A172 (cell line): ENCODE measurements around the gene ACSF3. TPM values are rescaled to one million over a fixed set of nuclear protein-coding genes. Genes with fewer than 3 reads are reported as not detected.
A peak's percentile ranks its signal among the peaks of the same experiment; 100 is the strongest.

Experiments used
- DNase-seq: peaks from one replicate; pipeline ENCODE4 v3.0.0-alpha.2; 2015; ENCODE audit warnings: low spot score
- total RNA-seq: library from RNA; depleted of rRNA; stranded (reverse); fragments of >200 nt; shearing (Covaris generic); gene quantifications from 2 replicates; pipeline ENCODE4 v1.2.3, GENCODE V29; 2014

The ACSF3 gene
- total RNA-seq, 1 experiment from 2014 or later, result 49.0 TPM

DNA sequence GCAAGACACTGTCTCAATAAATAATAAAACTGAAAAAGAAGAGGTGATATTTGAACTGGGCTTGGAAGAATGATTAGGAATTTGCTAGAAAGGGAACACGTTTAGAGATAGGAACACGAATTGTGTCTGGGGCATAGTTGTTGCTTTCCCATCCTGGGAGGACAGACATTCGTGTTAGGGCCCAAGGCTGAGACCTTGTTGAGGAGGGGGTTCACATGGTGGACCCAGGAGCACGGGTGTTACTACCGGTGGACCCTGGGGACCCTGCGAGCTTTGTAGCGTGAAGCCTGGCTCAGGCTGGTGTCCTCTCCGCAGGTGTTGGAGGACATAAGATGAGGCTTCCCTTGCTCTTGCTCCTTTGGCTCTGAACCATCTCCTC, 1.2 kb downstream of the ACSF3 start:
- no peak for DNase-seq

GRCh38 chr16:89095491-89095951, 1.9 kb downstream of the ACSF3 start:
- DNase-seq, result no peak

- DNase-seq, result no peak
Measured at GRCh38 chr16:89096042-89096717, 2.5 kb downstream of the ACSF3 start.

GRCh38 chr16:89096768-89097391, 3.2 kb downstream of the ACSF3 start:
- no peak for DNase-seq

DNA sequence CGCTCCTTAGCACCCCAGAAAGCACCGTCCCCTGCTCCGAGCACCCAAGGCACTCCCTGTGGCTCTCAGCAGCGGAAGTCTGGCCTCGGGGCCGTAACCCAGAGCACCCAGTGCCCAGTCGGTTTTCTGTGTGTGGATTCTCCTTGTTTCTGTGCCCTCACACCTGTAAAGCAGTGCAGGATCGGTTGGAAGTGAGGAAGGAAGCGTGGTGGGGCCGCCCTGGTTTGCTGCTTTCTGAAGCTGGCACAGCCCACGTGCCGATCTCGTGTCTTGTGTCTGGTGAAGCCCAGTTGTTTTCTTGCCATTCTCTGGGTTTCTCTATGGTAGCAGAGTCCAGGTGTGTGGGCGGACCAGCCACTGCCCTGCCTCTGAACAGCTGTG, 3.7 kb downstream of the ACSF3 start:
- no peak for DNase-seq

DNA sequence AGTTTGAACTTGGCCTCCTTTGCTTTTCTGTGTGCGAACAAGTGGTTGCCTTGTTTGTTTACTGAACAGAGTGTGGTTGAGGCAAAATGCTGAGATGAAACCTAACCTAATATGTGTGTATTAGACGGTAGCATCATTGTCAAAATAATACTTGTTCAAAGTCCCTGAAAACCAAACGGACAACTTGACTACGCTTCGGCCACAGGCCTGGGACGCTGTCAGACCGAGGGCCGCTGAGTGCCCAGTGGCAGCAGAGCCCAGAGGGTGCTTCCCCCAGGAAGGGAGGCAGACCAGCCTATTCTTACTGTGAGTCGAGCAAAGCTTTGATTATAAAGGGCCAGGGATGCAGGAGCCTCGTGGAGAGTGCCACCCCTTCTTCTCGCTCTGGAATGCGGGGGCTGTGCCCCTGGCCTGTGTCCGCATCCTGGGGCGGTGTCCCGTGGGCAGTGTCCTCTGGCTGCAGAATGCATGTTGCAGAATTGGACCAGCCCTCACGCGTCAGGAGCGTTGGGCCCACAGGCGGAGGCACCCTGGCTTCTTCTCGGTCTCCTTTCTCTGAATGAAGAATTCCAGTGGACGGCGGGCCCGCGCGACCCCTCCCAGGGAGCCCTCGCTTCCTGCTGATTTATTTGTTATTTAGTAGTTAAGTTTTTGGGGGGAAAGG, 5.2 kb downstream of the ACSF3 start:
- no peak for DNase-seq

GRCh38 chr16:89099905-89100304, 6.3 kb downstream of the ACSF3 start:
- peak; percentile 22 for DNase-seq

GRCh38 chr16:89100601-89101302, 7.1 kb downstream of the ACSF3 start:
- no peak for DNase-seq

- DNase-seq, result no peak
Measured at GRCh38 chr16:89101303-89102040, 7.8 kb downstream of the ACSF3 start.

- DNase-seq, result no peak
Measured at GRCh38 chr16:89102041-89102471, 8.4 kb downstream of the ACSF3 start.

DNA sequence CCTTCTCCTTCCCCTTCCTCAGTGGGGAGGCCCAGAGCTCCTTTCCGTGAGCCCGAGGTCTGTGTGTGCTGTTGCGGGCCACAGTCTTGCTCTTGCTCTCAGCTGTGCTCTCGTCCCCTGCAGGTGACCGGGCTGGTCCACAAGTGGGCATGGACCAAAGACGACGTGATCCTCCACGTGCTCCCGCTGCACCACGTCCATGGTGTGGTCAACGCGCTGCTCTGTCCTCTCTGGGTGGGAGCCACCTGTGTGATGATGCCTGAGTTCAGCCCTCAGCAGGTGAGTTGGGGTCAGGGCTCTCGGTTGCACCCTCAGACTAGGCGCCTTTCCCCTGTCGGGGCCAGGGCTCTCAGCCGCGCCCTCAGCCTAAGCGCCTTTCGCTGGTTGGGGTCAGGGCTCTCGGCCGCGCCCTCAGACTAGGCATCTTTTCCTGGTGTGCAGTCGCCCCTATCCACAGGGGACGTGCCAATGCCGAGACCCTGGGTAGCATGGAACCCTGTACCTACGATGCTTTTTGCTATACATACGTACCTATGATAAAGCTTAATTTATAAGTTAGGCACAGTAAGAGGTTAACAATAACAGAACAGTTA, 8.9 kb downstream of the ACSF3 start:
- no peak for DNase-seq

DNA sequence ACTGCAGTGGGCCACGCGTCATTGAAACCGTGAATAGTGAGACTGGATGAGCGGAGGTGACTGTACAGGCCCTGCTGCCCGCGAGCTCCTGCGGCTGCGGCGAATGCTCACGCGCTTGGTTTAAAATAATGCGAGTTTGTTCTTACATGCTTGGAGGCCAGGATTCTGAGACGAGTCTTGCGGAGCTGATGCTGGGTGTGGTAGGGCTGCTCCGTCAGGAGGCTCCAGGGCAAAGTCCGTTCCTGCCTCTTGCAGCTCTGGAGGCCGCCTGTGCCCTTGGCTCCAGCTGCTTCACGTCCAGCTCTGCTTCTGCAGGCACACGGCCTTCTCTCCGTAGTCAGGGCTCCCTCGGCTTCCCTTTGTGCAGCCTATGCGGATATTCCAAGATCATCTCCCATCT, 9.5 kb downstream of the ACSF3 start:
- no peak for DNase-seq

- no peak for DNase-seq
Measured at GRCh38 chr16:89103781-89104180, 10.1 kb downstream of the ACSF3 start.

- DNase-seq, result no peak
Measured at GRCh38 chr16:89104303-89104702, 10.7 kb downstream of the ACSF3 start.

GRCh38 chr16:89104930-89105571, 11.4 kb downstream of the ACSF3 start:
- DNase-seq, result no peak

- no peak for DNase-seq
Measured at GRCh38 chr16:89105599-89106151, 12.0 kb downstream of the ACSF3 start.

DNA sequence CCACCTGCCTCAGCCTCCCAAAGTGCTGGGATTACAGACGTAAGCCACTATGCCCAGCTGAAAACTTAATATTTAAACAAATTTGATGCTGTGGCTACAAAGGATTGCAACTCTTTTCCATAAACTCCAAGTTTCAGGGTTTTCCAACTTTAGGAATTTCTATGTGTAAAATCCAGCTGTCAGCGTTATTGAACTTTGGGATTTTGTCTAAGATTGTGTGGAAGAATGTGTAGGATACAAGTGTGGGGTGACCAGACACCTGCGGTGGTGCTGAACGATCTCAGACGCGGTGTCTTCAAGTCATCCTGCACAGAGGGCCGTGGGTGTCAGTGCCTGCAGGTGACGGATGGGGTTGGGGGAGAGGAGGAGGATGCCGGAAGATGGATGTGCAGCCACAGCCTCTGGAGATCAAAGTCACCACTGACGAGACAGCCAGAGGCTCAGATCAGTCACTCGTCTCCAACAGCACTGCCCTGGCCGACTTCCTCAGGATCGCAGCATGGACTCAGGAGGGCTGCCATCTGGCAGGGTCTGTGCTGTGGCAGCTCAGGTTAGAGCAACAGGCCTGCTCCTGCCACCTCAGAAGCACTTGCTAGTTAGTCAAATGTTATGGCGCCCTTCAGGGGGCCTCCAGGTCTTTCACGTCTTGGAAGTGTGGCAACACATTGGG, 13.0 kb downstream of the ACSF3 start:
- DNase-seq, result no peak

DNA sequence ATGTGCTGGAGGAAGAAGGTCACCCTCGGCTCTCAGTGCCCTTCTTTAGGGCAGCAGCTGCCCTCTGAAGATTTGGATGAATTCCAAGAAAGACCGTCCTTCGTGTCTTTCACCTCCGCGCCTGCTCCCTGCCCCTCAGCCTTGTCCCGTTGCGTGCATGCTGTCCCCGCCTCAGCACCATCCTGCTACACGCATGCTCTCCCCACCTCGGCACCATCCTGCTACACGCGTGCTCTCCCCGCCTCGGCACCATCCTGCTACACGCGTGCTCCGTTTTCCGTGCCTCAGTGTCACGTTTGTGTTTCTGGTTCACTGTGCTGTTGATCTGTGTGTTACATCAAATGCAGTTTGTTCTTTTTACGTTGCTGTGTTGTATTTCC, 13.5 kb downstream of the ACSF3 start:
- no peak for DNase-seq

DNA sequence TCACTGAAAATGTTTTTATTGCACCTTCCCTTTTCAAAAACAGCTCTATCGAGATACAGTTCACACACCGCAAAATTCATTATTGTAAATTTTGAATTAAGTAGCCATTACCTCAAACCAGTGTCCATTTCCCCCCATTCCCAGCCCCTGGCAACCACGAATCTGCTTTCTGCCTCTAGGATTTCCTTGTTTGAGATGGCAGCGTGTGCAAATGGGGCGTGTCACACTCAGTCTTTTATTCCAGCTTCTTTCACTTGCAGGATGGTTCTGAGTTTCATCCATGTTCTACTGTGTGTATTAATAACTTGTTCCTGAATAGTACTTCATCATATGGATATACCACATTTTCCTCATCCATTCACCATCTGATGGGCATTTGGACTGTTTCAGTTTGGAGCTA, 14.8 kb downstream of the ACSF3 start:
- DNase-seq, result no peak

DNA sequence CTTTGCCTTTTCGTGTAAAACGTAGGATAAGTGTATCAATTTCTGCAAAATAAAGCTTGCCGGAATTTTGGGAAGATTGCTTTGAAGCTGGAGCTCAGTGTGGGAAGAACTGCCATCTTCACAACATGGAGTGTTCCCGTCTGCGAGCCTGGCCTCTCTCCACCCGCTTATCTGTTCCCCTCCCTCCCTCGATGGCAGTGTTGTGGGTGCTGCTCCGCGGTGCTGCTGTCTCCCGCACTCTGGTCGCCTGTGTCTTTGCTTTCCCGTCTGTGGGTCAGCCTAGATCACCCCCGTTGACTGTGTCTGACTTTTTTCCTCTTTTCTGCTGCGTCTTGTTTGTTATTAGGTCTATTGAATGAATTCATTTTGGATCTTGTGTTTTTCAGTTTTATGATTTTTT, 17.0 kb downstream of the ACSF3 start:
- no peak for DNase-seq
